ENCODE results near the gene OR2AG2. TPM values are rescaled to one million over a fixed set of nuclear protein-coding genes. Genes with fewer than 3 reads are reported as not detected.

OR2AG2 gene
- total and polyA plus RNA-seq, 12 donors: not detected

DNA sequence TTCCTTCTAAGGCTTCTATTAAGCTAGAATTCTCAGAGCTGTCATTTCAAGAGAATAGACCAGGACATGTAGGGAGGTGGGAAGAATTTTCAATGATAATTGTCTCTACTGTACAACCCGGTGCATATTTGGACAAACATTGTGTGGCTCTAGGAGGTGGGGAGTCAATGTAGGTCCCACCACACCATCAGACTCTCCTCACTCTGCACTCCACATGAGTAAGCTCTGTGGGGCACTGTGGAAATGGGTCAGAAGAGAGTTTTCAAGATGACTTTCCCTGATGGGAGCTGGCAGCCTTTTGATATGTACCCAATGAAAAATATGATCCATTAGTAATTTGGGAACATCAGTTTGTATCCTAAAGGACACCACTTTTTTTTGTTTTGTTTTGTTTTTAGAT is 33.2 kb downstream of the OR2AG2 start:
- DNase-seq: no peak
- TF ChIP-seq, protein P1, sequence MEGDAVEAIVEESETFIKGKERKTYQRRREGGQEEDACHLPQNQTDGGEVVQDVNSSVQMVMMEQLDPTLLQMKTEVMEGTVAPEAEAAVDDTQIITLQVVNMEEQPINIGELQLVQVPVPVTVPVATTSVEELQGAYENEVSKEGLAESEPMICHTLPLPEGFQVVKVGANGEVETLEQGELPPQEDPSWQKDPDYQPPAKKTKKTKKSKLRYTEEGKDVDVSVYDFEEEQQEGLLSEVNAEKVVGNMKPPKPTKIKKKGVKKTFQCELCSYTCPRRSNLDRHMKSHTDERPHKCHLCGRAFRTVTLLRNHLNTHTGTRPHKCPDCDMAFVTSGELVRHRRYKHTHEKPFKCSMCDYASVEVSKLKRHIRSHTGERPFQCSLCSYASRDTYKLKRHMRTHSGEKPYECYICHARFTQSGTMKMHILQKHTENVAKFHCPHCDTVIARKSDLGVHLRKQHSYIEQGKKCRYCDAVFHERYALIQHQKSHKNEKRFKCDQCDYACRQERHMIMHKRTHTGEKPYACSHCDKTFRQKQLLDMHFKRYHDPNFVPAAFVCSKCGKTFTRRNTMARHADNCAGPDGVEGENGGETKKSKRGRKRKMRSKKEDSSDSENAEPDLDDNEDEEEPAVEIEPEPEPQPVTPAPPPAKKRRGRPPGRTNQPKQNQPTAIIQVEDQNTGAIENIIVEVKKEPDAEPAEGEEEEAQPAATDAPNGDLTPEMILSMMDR (IDR thresholded peaks at IDR 0.05): no peak
- peaks cover 0 to 7% (median 0%) of the 10 kb centered on the region in 9 donors for H3K36me3 ChIP-seq
- intact Hi-C loops (cut with DNase I): loop anchor here in 3 of 10 donors (2.0 kb wide), 2 partner anchors 16 to 18 kb away; no protein-coding TSS in a partner anchor
- peaks cover 0 to 6% (median 0%) of the 10 kb centered on the region in 11 donors for H3K9me3 ChIP-seq
- H3K27me3 ChIP-seq: no peaks in the 10 kb centered on the region
- no peak overlapping the region for H3K4me3 ChIP-seq
- peaks cover 0 to 75% (median 4%) of the 10 kb centered on the region in 9 donors for H3K4me1 ChIP-seq
- no peak for ATAC-seq
- H3K27ac ChIP-seq: no peak overlapping the region
- WGBS, 2 donors: 87 to 88% methylated on average over 1 of the region's 1 CpG

DNA sequence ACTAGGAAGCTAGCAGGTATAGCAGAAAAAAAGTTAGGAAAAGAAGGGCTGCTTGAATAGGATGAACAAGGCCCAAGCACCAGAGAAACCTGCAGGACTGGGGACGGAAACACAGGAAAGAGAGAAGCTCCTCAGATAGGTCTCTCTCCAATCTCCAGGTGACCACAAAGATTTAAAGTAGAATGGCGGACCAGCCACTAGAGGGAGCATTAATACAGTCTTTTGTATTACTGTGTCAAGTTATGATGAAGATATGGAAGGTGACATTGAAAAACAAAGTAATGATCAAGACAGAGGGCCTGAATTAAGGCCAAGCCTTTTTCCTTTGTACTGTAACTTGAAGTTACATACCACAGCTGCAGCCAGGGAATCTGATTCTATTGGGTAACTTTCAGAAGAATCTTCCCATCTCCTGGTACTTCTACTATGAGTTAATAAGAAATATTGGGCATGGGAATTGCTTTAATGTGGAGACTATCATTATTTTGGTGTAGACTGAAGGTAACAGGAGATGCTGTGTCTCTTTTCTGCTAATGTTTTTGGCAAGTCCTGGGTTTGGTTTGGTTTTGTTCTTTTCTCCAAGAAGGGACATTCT is 33.8 kb downstream of the OR2AG2 start:
- peaks cover 0 to 13% (median 4%) of the 10 kb centered on the region in 9 donors for H3K36me3 ChIP-seq
- DNase-seq (peak in 1 of 2 donors; percentile 51), ATAC-seq (peak in 4 of 8 donors; percentile 39 to 79 (median 57))
- TF ChIP-seq, protein P1 (IDR thresholded peaks at IDR 0.05): peak; percentile 42 to 77 (median 70)
- 16 to 25% methylated on average over 2 of the region's 2 CpGs for WGBS, 2 donors
- no peak overlapping the region for H3K27ac ChIP-seq
- H3K4me1 ChIP-seq: peaks cover 0 to 69% (median 0%) of the 10 kb centered on the region in 9 donors
- H3K9me3 ChIP-seq: peaks cover 0 to 6% (median 0%) of the 10 kb centered on the region in 11 donors
- H3K4me3 ChIP-seq: no peak overlapping the region
- no peaks in the 10 kb centered on the region for H3K27me3 ChIP-seq
- intact Hi-C loops (cut with DNase I): loop anchor here in 4 of 10 donors (1.0 to 2.0 kb wide), 3 partner anchors 17 to 19 kb away; no protein-coding TSS in a partner anchor

DNA sequence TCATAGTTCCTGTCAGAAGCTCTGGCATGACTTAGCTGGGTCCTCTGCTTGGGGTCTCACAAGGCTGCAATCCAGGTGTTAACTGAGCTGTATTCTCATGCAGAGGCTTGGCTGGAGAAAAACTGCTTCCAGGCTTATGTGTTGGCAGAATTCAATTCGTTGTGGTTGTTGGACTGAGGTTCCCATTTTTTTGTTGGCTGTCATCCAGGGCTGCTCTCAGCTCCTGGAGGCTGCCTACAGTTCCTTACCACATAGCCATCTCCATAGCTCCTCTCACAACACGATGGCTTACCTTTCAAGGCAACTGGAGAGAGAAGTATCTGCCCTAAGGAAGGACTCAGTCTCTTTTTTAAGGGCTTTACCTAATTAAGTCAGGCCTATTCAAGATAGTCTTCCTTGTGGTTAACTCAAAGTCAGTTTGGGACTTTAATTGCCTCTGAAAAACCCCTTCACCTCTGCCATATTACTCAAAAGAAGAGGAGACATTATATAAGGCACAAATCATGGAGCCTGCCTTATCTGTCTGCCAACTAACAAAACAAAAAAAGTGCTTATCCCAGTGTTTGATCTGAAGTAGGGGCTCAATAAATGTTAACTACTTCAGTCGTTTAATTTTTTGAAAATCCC is 35.2 kb downstream of the OR2AG2 start:
- Histone ChIP-seq H3K4me3 (no peak overlapping the region), H3K4me1 (peaks cover 0 to 55% (median 0%) of the 10 kb centered on the region in 9 donors), H3K27me3 (no peaks in the 10 kb centered on the region), H3K27ac (no peak overlapping the region), H3K9me3 (peaks cover 0 to 7% (median 0%) of the 10 kb centered on the region in 11 donors), H3K36me3 (peaks cover 0 to 17% (median 4%) of the 10 kb centered on the region in 9 donors)
- DNase-seq (no peak), ATAC-seq (no peak)
- TF ChIP-seq, protein P1 (IDR thresholded peaks at IDR 0.05): no peak
- intact Hi-C loops (cut with DNase I): loop anchor here in 1 of 10 donors (1.0 kb wide), 1 partner anchor 19 kb away; no protein-coding TSS in a partner anchor
- 62 to 67% methylated on average over 3 of the region's 3 CpGs for WGBS, 2 donors

DNA sequence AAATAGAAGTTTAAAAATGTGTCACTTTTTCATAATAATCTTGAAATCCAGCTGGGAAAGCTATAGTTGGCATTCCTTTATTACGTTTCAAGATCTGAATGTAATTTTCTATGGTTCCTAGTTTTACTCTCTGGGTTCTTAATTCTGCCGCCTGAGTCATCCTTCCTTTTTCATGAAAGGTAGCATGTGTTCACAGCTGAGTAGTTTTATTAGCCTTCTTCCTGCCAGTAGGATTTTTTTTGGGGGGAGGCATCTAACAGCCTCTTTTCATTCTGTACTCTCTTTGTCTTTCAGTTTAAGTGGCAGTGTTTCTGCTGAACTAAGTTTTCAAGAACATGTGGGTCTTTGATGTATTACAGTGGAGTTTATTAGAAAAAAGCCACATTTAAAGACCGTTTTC is 36.5 kb downstream of the OR2AG2 start:
- Histone ChIP-seq H3K36me3 (peaks cover 0 to 17% (median 4%) of the 10 kb centered on the region in 9 donors), H3K27me3 (no peaks in the 10 kb centered on the region), H3K27ac (peak overlapping the region in 1 of 10 donors; percentile 46), H3K4me1 (peaks cover 0 to 49% (median 0%) of the 10 kb centered on the region in 9 donors), H3K4me3 (no peak overlapping the region), H3K9me3 (peaks cover 0 to 9% (median 0%) of the 10 kb centered on the region in 11 donors)
- intact Hi-C loops (cut with DNase I): no loop called here
- WGBS, 2 donors: 62 to 79% methylated on average over 3 of the region's 3 CpGs
- TF ChIP-seq, protein P1 (IDR thresholded peaks at IDR 0.05): no peak
- ATAC-seq (no peak), DNase-seq (no peak)
